Measurements from ENCODE around the gene SFTPA1.
"Not testable (repeated sequence)": the region's sequence is repeated elsewhere in the genome, so short reads cannot be mapped to it uniquely, and the experiment has no call there.

Gene SFTPA1

GRCh38 chr10:79594565-79594964, 16.2 kb upstream of the SFTPA1 start:
- not testable (repeated sequence) for H3K36me3 Mint-ChIP-seq (ENCODE audit: low read depth); H3K4me3 Mint-ChIP-seq; DNase-seq (ENCODE audit: low spot score); H3K27ac Mint-ChIP-seq; H3K4me1 Mint-ChIP-seq (ENCODE audit: low read depth)
- Mint-ChIP-seq H3K27me3 (ENCODE audit: low read depth) (peaks cover 32% of the 10 kb centered on the region), H3K9me3 (peaks cover 25% of the 10 kb centered on the region)

- H3K4me1 Mint-ChIP-seq (ENCODE audit: low read depth): no peaks in the 10 kb centered on the region
- no peak overlapping the region for H3K4me3 Mint-ChIP-seq
- peaks cover 26% of the 10 kb centered on the region for H3K27me3 Mint-ChIP-seq (ENCODE audit: low read depth)
- H3K9me3 Mint-ChIP-seq: peaks cover 25% of the 10 kb centered on the region
- no peak overlapping the region for H3K27ac Mint-ChIP-seq
- peaks cover 3% of the 10 kb centered on the region for H3K36me3 Mint-ChIP-seq (ENCODE audit: low read depth)
- no peak for DNase-seq (ENCODE audit: low spot score)
Observed at GRCh38 chr10:79595510-79595909, 15.2 kb upstream of the SFTPA1 start.

- not testable (repeated sequence) for DNase-seq (ENCODE audit: low spot score); H3K4me3 Mint-ChIP-seq; H3K4me1 Mint-ChIP-seq (ENCODE audit: low read depth); H3K36me3 Mint-ChIP-seq (ENCODE audit: low read depth); H3K27ac Mint-ChIP-seq
- peaks cover 24% of the 10 kb centered on the region for H3K27me3 Mint-ChIP-seq (ENCODE audit: low read depth)
- H3K9me3 Mint-ChIP-seq: peaks cover 25% of the 10 kb centered on the region
Observed at GRCh38 chr10:79599644-79600043, 11.1 kb upstream of the SFTPA1 start.

GRCh38 chr10:79601939-79602338, 8.8 kb upstream of the SFTPA1 start:
- H3K4me1 Mint-ChIP-seq (ENCODE audit: low read depth): no peaks in the 10 kb centered on the region
- peaks cover 21% of the 10 kb centered on the region for H3K9me3 Mint-ChIP-seq
- H3K4me3 Mint-ChIP-seq: no peak overlapping the region
- no peak overlapping the region for H3K27ac Mint-ChIP-seq
- H3K36me3 Mint-ChIP-seq (ENCODE audit: low read depth): no peaks in the 10 kb centered on the region
- no peak for DNase-seq (ENCODE audit: low spot score)
- peaks cover 21% of the 10 kb centered on the region for H3K27me3 Mint-ChIP-seq (ENCODE audit: low read depth)

- DNase-seq (ENCODE audit: low spot score): no peak
- Mint-ChIP-seq H3K27ac (no peak overlapping the region), H3K36me3 (ENCODE audit: low read depth) (no peaks in the 10 kb centered on the region), H3K27me3 (ENCODE audit: low read depth) (peaks cover 22% of the 10 kb centered on the region), H3K4me1 (ENCODE audit: low read depth) (no peaks in the 10 kb centered on the region), H3K4me3 (no peak overlapping the region), H3K9me3 (peaks cover 11% of the 10 kb centered on the region)
Observed at GRCh38 chr10:79602953-79603352, 7.8 kb upstream of the SFTPA1 start.

- Mint-ChIP-seq H3K4me1 (ENCODE audit: low read depth) (no peaks in the 10 kb centered on the region), H3K4me3 (no peak overlapping the region), H3K27me3 (ENCODE audit: low read depth) (peaks cover 28% of the 10 kb centered on the region), H3K36me3 (ENCODE audit: low read depth) (no peaks in the 10 kb centered on the region), H3K27ac (no peak overlapping the region), H3K9me3 (peaks cover 2% of the 10 kb centered on the region)
- no peak for DNase-seq (ENCODE audit: low spot score)
Observed at GRCh38 chr10:79604294-79604693, 6.4 kb upstream of the SFTPA1 start.

GRCh38 chr10:79605308-79605707, 5.4 kb upstream of the SFTPA1 start:
- Mint-ChIP-seq H3K27ac (no peak overlapping the region), H3K9me3 (no peaks in the 10 kb centered on the region), H3K4me1 (ENCODE audit: low read depth) (no peaks in the 10 kb centered on the region), H3K4me3 (no peak overlapping the region), H3K36me3 (ENCODE audit: low read depth) (no peaks in the 10 kb centered on the region), H3K27me3 (ENCODE audit: low read depth) (peaks cover 28% of the 10 kb centered on the region)
- DNase-seq (ENCODE audit: low spot score): no peak

- no peak overlapping the region for H3K4me3 Mint-ChIP-seq
- H3K4me1 Mint-ChIP-seq (ENCODE audit: low read depth): no peaks in the 10 kb centered on the region
- H3K27me3 Mint-ChIP-seq (ENCODE audit: low read depth): peaks cover 15% of the 10 kb centered on the region
- no peak overlapping the region for H3K27ac Mint-ChIP-seq
- H3K9me3 Mint-ChIP-seq: no peaks in the 10 kb centered on the region
- no peak for DNase-seq (ENCODE audit: low spot score)
- H3K36me3 Mint-ChIP-seq (ENCODE audit: low read depth): no peaks in the 10 kb centered on the region
Observed at GRCh38 chr10:79608505-79609375, 2.0 kb upstream of the SFTPA1 start.

GRCh38 chr10:79611193-79611976, 646 bp downstream of the SFTPA1 start:
- not testable (repeated sequence) for DNase-seq (ENCODE audit: low spot score); H3K4me3 Mint-ChIP-seq; H3K27ac Mint-ChIP-seq; H3K36me3 Mint-ChIP-seq (ENCODE audit: low read depth); H3K9me3 Mint-ChIP-seq; H3K4me1 Mint-ChIP-seq (ENCODE audit: low read depth)
- H3K27me3 Mint-ChIP-seq (ENCODE audit: low read depth): peaks cover 20% of the 10 kb centered on the region

GRCh38 chr10:79615577-79615976, 4.8 kb downstream of the SFTPA1 start:
- H3K36me3 Mint-ChIP-seq (ENCODE audit: low read depth): no peaks in the 10 kb centered on the region
- H3K4me3 Mint-ChIP-seq: no peak overlapping the region
- no peak overlapping the region for H3K27ac Mint-ChIP-seq
- no peak for DNase-seq (ENCODE audit: low spot score)
- H3K4me1 Mint-ChIP-seq (ENCODE audit: low read depth): no peaks in the 10 kb centered on the region
- peaks cover 32% of the 10 kb centered on the region for H3K27me3 Mint-ChIP-seq (ENCODE audit: low read depth)
- H3K9me3 Mint-ChIP-seq: no peaks in the 10 kb centered on the region

GRCh38 chr10:79616164-79616563, 5.4 kb downstream of the SFTPA1 start:
- H3K36me3 Mint-ChIP-seq (ENCODE audit: low read depth): no peaks in the 10 kb centered on the region
- no peaks in the 10 kb centered on the region for H3K9me3 Mint-ChIP-seq
- no peak overlapping the region for H3K27ac Mint-ChIP-seq
- no peak for DNase-seq (ENCODE audit: low spot score)
- no peaks in the 10 kb centered on the region for H3K4me1 Mint-ChIP-seq (ENCODE audit: low read depth)
- peaks cover 32% of the 10 kb centered on the region for H3K27me3 Mint-ChIP-seq (ENCODE audit: low read depth)
- no peak overlapping the region for H3K4me3 Mint-ChIP-seq

- H3K27me3 Mint-ChIP-seq (ENCODE audit: low read depth): peaks cover 19% of the 10 kb centered on the region
- H3K4me3 Mint-ChIP-seq; H3K36me3 Mint-ChIP-seq (ENCODE audit: low read depth); DNase-seq (ENCODE audit: low spot score); H3K9me3 Mint-ChIP-seq; H3K27ac Mint-ChIP-seq; H3K4me1 Mint-ChIP-seq (ENCODE audit: low read depth): not testable (repeated sequence)
Observed at GRCh38 chr10:79623663-79624062, 12.9 kb downstream of the SFTPA1 start.

- Mint-ChIP-seq H3K36me3 (ENCODE audit: low read depth) (no peaks in the 10 kb centered on the region), H3K27ac (no peak overlapping the region), H3K4me3 (no peak overlapping the region), H3K27me3 (ENCODE audit: low read depth) (peaks cover 20% of the 10 kb centered on the region), H3K4me1 (ENCODE audit: low read depth) (no peaks in the 10 kb centered on the region), H3K9me3 (peaks cover 5% of the 10 kb centered on the region)
- no peak for DNase-seq (ENCODE audit: low spot score)
Observed at GRCh38 chr10:79627075-79627474, 16.3 kb downstream of the SFTPA1 start.

GRCh38 chr10:79628083-79628482, 17.3 kb downstream of the SFTPA1 start:
- H3K27me3 Mint-ChIP-seq (ENCODE audit: low read depth): peaks cover 19% of the 10 kb centered on the region
- H3K4me3 Mint-ChIP-seq: no peak overlapping the region
- DNase-seq (ENCODE audit: low spot score): no peak
- no peak overlapping the region for H3K27ac Mint-ChIP-seq
- H3K9me3 Mint-ChIP-seq: peaks cover 5% of the 10 kb centered on the region
- H3K36me3 Mint-ChIP-seq (ENCODE audit: low read depth): no peaks in the 10 kb centered on the region
- no peaks in the 10 kb centered on the region for H3K4me1 Mint-ChIP-seq (ENCODE audit: low read depth)

Data from T-helper 2 cell treated with Interferon-gamma antibody and Interleukin-4, amounts not matched to agents 5 μg/mL and 100 μg/mL, for 36 hours (primary cell).